Motor neuron (in vitro differentiated cells): ENCODE results near the gene GLCE. TPM values are rescaled to one million over a fixed set of nuclear protein-coding genes. Genes with fewer than 3 reads are reported as not detected.
A peak's percentile ranks its signal among the peaks of the same experiment; 100 is the strongest.

ENCODE experiments used
- ATAC-seq, 8 experiments: fragments of 200-7000 bp; cut with Tn5 transposase; replicated peaks in 6 of 8; 2 replicates each; pipeline ENCODE4 v1.8.0; 2021; ENCODE audit warnings: mild to moderate bottlenecking in 8 of 8, moderate library complexity in 8 of 8
- H3K27ac ChIP-seq, 2 donors: fragments of 250-450 bp; sonication (Bioruptor Pico); 2 replicates each; pipeline ENCODE4 v1.9.0; 2021; ENCODE audit warnings: antibody characterized with exemption in 2 of 2, mild to moderate bottlenecking in 2 of 2, moderate library complexity in 1 of 2
- H3K4me1 ChIP-seq, 2 donors: fragments of 250-450 bp; sonication (Bioruptor Pico); replicated peaks in 1 of 2; 2 replicates each; pipeline ENCODE4 v1.6.1; 2021; ENCODE audit warnings: antibody characterized with exemption in 2 of 2, mild to moderate bottlenecking in 2 of 2, moderate library complexity in 1 of 2
- H3K4me3 ChIP-seq, 5 donors: fragments of 250-450 bp; sonication (Bioruptor Pico); 2 replicates each; pipeline ENCODE4 v1.9.0; 2021; ENCODE audit warnings: antibody characterized with exemption in 5 of 5, mild to moderate bottlenecking in 5 of 5, moderate library complexity in 4 of 5
- WGBS, 10 experiments: fragments of 450-650 bp; shearing (Covaris generic); methylation state at CpG; one replicate each; pipeline ENCODE4 v1.0.0; 2022; 5-methylcytosine and 5-hydroxymethylcytosine counted together
- in situ Hi-C, 9 experiments: fragments of 400-800 bp; cut with MboI; loops; one replicate each; pipeline ENCODE4 v1.15.0; 2021; ENCODE audit warnings: low sequenced_read_pairs in 9 of 9, low pct_unique_long_range_greater_than_20kb in 2 of 9; ENCODE audit not compliant: unreplicated experiment in 9 of 9
- total RNA-seq, 8 experiments: library from RNA; unstranded; fragments of 300-600 nt; gene quantifications; 2 replicates each; pipeline versions ENCODE4 v1.2.3 to v1.2.4, GENCODE V29; 2022

The GLCE gene
- total RNA-seq, 8 experiments from 2014 or later, result 12.7 to 39.3 (median 20.3) TPM

GRCh38 chr15:69226023-69226355, 65.6 kb downstream of the GLCE start:
- Histone ChIP-seq H3K4me1 (no peaks in the 10 kb centered on the region), H3K27ac (no peak overlapping the region), H3K4me3 (no peak overlapping the region)
- in situ Hi-C loops, result no loop called here
- ATAC-seq, result no peak
- 46 to 90% (median 64%) methylated on average over 1 to 3 of the region's 3 CpGs; no CpG with 5 or more reads in 2 of the 10 experiments for WGBS, 10 experiments

- in situ Hi-C loops, result no loop called here
- H3K4me3 ChIP-seq, result no peak overlapping the region
- ATAC-seq, result no peak
- 34 to 94% (median 73%) methylated on average over 1 to 4 of the region's 4 CpGs for WGBS, 10 experiments
- no peak overlapping the region for H3K27ac ChIP-seq
- H3K4me1 ChIP-seq, result no peaks in the 10 kb centered on the region
Observed at GRCh38 chr15:69232144-69232543, 71.7 kb downstream of the GLCE start.

- Histone ChIP-seq H3K4me3 (no peak overlapping the region), H3K4me1 (no peaks in the 10 kb centered on the region), H3K27ac (no peak overlapping the region)
- 0 to 100% (median 13%) methylated on average over 1 of the region's 1 CpG; no CpG with 5 or more reads in 3 of the 10 experiments for WGBS, 10 experiments
- peak in 2 of 8 experiments; percentile 44 to 61 for ATAC-seq
- in situ Hi-C loops, result no loop called here
Observed at GRCh38 chr15:69232765-69233164, 72.3 kb downstream of the GLCE start.

GRCh38 chr15:69234676-69235075, 74.2 kb downstream of the GLCE start:
- Histone ChIP-seq H3K4me3 (no peak overlapping the region), H3K27ac (no peak overlapping the region), H3K4me1 (no peaks in the 10 kb centered on the region)
- in situ Hi-C loops, result no loop called here
- ATAC-seq, result no peak

GRCh38 chr15:69236505-69236904, 76.1 kb downstream of the GLCE start:
- Histone ChIP-seq H3K27ac (no peak overlapping the region), H3K4me1 (no peaks in the 10 kb centered on the region), H3K4me3 (no peak overlapping the region)
- 83 to 100% (median 94%) methylated on average over 1 to 4 of the region's 4 CpGs for WGBS, 10 experiments
- ATAC-seq, result no peak
- in situ Hi-C loops, result no loop called here

DNA sequence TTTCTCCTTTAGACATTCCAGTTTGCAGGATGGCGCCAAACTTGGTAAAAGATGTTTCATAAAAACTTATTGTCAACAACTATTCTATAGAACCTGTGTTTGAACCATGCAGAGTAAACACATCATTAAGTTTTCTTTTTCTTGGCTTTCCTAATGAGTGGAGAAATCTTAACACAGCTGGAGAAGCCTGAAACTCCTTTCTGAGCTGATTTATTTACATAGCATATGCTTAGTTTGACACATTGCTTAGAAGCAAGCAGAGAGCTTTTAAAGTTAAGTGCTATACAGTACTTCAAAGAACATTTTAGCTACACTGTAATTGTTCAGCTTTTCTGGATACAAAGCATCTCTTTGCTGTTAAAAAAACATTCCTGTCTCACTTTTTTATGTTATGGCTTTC, 77.3 kb downstream of the GLCE start:
- no peak overlapping the region for H3K4me3 ChIP-seq
- in situ Hi-C loops, result no loop called here
- H3K4me1 ChIP-seq, result no peaks in the 10 kb centered on the region
- WGBS, 10 experiments, result 71 to 100% (median 100%) methylated on average over 1 of the region's 1 CpG; no CpG with 5 or more reads in 3 of the 10 experiments
- no peak overlapping the region for H3K27ac ChIP-seq
- ATAC-seq, result no peak

- ATAC-seq, result no peak
- Histone ChIP-seq H3K4me3 (no peak overlapping the region), H3K27ac (no peak overlapping the region), H3K4me1 (no peaks in the 10 kb centered on the region)
- WGBS, 10 experiments, result 0 to 70% (median 18%) methylated on average over 1 to 2 of the region's 2 CpGs; no CpG with 5 or more reads in 2 of the 10 experiments
- in situ Hi-C loops, result no loop called here
Observed at GRCh38 chr15:69244798-69245197, 84.4 kb downstream of the GLCE start.

DNA sequence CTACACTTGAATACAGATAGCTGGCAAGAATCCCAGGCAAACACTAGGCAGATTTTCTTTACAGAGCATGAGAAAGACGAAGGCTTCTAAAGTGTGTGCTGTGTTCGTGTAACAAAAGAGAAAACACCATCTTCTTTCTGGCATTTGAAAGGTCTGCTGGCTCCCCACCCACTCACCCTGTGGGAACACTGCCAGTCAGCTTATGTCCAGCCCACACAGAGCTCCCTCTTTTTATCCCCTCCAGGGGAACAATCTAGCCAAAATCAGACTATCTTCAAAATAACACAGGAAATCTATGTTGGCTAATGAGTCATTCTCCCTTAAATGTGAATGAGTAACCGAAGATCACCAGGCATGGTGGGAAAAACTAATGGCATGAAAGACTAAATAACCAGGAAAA, 92.7 kb downstream of the GLCE start:
- Histone ChIP-seq H3K4me3 (no peak overlapping the region), H3K27ac (no peak overlapping the region), H3K4me1 (no peaks in the 10 kb centered on the region)
- in situ Hi-C loops, result loop anchor here in 4 of 9 experiments (25.0 kb wide), 1 partner anchor 191 kb away; no protein-coding TSS in a partner anchor
- ATAC-seq, result peak in 4 of 8 experiments; percentile 39 to 95 (median 62)
- 0 to 92% (median 38%) methylated on average over 1 to 3 of the region's 3 CpGs for WGBS, 10 experiments

DNA sequence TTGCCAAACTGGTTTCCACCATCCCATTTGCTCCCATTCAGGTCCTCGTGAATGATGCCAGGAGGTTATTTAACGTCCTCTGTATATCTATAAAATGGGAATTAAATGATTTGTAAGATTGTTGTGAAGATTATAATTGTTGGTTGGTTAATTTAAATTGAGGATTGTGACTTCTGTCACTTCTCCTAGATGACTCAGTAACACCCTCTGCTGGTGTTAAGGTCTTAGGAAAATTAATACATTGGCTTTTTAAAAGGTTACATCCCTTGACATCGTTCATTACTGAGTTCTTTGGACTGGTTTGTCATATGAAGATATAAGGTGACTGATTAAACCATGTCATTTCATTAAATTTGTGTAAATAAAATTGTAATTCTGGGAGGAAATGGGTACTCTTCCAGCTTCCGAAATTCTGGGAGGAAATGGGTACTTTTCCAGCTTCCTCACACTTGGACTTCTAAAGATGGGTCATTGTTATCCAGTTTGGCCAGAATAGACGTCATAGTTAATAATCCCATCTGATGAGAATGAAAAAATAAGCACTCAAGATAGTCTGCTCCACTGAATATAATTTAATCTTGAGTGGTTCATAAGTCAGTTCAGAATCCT, 105.0 kb downstream of the GLCE start:
- Histone ChIP-seq H3K4me3 (no peak overlapping the region), H3K27ac (no peak overlapping the region), H3K4me1 (no peaks in the 10 kb centered on the region)
- ATAC-seq, result peak in 1 of 8 experiments; percentile 14
- in situ Hi-C loops, result loop anchor here in 4 of 9 experiments (25.0 kb wide), 1 partner anchor 203 kb away; no protein-coding TSS in a partner anchor
- 0 to 92% (median 46%) methylated on average over 1 to 5 of the region's 5 CpGs for WGBS, 10 experiments

GRCh38 chr15:69271217-69271616, 110.8 kb downstream of the GLCE start:
- no peak overlapping the region for H3K27ac ChIP-seq
- H3K4me1 ChIP-seq, result peaks cover 8% of the 10 kb centered on the region in 2 donors
- no peak for ATAC-seq
- H3K4me3 ChIP-seq, result no peak overlapping the region
- in situ Hi-C loops, result loop anchor here in 4 of 9 experiments (25.0 kb wide), 1 partner anchor 209 kb away; no protein-coding TSS in a partner anchor

DNA sequence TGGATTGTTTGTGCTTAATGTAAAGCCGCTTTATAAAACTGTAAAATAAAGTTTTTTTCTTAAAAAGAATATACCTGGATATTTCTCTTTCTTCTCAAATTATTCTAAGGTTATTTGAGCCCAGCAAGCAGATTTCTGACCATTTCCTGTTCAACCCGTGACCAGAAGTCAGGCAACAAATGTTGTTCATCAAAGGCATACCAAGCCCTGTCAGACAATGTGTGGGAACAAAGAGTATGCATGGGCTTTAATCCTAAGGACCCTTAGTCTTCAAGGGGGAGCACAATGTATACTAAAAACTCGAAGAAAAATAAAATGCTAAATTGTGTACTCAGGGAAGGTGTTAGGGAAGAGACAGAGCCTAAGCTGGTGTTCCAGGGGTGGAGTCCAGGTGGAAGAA, 111.7 kb downstream of the GLCE start:
- in situ Hi-C loops, result loop anchor here in 4 of 9 experiments (25.0 kb wide), 1 partner anchor 210 kb away; no protein-coding TSS in a partner anchor
- 39 to 83% (median 57%) methylated on average over 2 to 3 of the region's 3 CpGs; no CpG with 5 or more reads in 2 of the 10 experiments for WGBS, 10 experiments
- Histone ChIP-seq H3K4me1 (peaks cover 8% of the 10 kb centered on the region in 2 donors), H3K4me3 (no peak overlapping the region), H3K27ac (no peak overlapping the region)
- no peak for ATAC-seq

GRCh38 chr15:69272891-69273290, 112.5 kb downstream of the GLCE start:
- in situ Hi-C loops, result loop anchor here in 4 of 9 experiments (25.0 kb wide), 1 partner anchor 211 kb away; no protein-coding TSS in a partner anchor
- WGBS, 10 experiments, result 67 to 100% (median 70%) methylated on average over 1 to 5 of the region's 6 CpGs; no CpG with 5 or more reads in 3 of the 10 experiments
- Histone ChIP-seq H3K4me1 (peaks cover 8% of the 10 kb centered on the region in 2 donors), H3K4me3 (no peak overlapping the region), H3K27ac (no peak overlapping the region)
- no peak for ATAC-seq

DNA sequence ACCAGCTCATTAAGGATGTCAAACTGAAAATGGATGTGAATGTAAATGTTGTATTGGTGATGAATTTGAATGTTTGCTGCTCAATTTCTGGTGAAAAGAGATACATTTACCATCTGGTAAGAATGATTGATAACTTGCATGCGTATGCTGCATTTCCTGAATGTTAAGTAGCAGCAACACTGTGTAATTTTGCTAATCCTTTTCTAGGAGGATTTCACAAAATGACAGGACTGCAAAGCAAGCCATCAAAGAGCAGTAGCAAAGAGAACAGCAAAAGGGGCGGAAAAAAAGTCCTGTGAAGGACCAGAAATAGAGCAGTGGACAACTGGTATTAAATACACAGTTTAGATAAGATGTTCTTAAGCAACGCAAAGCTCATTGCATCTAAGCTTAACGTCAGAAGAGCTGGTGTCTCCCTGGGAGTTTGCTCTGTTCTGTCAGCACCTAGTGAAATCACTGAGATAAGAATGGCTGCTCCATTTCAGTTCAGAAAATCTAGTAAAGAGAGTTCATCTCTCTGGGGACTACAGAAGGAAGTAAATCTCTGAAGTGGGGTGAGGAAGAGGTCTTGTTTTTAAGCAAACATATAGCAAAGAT, 114.7 kb downstream of the GLCE start:
- H3K27ac ChIP-seq, result no peak overlapping the region
- H3K4me1 ChIP-seq, result peaks cover 8% of the 10 kb centered on the region in 2 donors
- 30 to 78% (median 60%) methylated on average over 2 to 4 of the region's 4 CpGs for WGBS, 10 experiments
- in situ Hi-C loops, result no loop called here
- H3K4me3 ChIP-seq, result no peak overlapping the region
- no peak for ATAC-seq
